Adrenal gland (tissue), 5 donors: Measurements from ENCODE around the gene BSN.

Source experiments
- CTCF ChIP-seq, 6 experiments: fragments of 450-650 bp in 4 of 6; fragments of 200-600 bp in 2 of 6; sonication (generic) in 1 of 6; IDR thresholded peaks; 1 replicate in 5 of 6; 2 replicates in 1 of 6; pipeline versions ENCODE4 v1.5.1 to v1.8.0; 2016 to 2021; ENCODE audit warnings: antibody characterized with exemption in 6 of 6, mild to moderate bottlenecking in 2 of 6, moderate library complexity in 1 of 6
- POLR2A ChIP-seq, 2 donors: fragments of 450-650 bp; IDR thresholded peaks; one replicate each; pipeline ENCODE4 v1.6.1; 2017; ENCODE audit warnings: antibody characterized with exemption in 2 of 2, mild to moderate bottlenecking in 2 of 2, moderate library complexity in 1 of 2
- donor health status: DM: no; HTN: no; CAD: no.

DNA sequence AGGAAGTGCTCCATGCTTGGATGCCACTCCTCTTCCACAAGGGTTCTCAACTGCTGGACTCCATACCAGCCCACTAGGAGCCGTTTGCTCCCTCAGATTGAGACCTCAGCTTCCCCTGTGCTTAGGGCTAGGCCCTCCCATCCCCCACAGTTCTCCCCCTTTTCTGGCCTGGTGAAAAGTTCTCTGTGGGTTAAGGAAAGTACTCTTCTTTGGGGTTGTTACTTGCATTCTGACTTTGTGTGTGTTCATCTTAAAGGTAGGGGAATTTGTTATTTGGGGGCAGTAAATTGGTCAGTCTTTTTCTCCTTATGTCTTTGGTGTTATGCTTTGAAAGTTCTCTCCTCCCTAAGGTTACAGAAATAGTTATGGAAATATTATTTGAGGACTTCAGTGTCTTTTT lies 95.9 kb downstream of the BSN start:
- TF ChIP-seq CTCF (IDR thresholded peaks at IDR 0.05) (no peak), POLR2A (IDR thresholded peaks at IDR 0.05) (no peak)
